PC-9 (cell line): ENCODE results near the gene AFAP1L1. TPM values are rescaled to one million over a fixed set of nuclear protein-coding genes. Genes with fewer than 3 reads are reported as not detected.

Experiments
- BruUV-seq: library from RNA; stranded (reverse); fragments of 400-500 nt; replicated peaks from 2 replicates; lab custom pipeline; 2021; lab: Mats Ljungman, UMichigan
- CTCF ChIA-PET: fragments of 300-600 bp; sonication (Branson Sonifier 250); formaldehyde crosslinking; loops from one replicate; lab custom pipeline; 2022; ENCODE audit warnings: antibody characterized with exemption; lab: Charles Lee
- POLR2A ChIA-PET: fragments of 300-600 bp; sonication (Branson Sonifier 250); formaldehyde crosslinking; loops from one replicate; lab custom pipeline; 2022; ENCODE audit warnings: antibody characterized with exemption; ENCODE audit not compliant: unreplicated experiment; lab: Charles Lee
- DNase-seq, 2 experiments: peaks; one replicate each; pipeline versions ENCODE4 v3.0.0 to v3.0.0-alpha.2; 2015 to 2022; ENCODE audit warnings: mixed read lengths in 1 of 2
- H2AFZ ChIP-seq: fragments of 200-600 bp; sonication (generic); 2 replicates; pipeline ENCODE4 v1.8.1; 2017; ENCODE audit warnings: antibody characterized with exemption
- H3F3A ChIP-seq: fragments of 200-600 bp; sonication (generic); 2 replicates; pipeline ENCODE4 v1.8.1; 2017; ENCODE audit warnings: antibody characterized with exemption, mild to moderate bottlenecking, low read depth; ENCODE audit not compliant: insufficient read depth
- H3K27ac ChIP-seq: fragments of 200-600 bp; sonication (generic); 2 replicates; pipeline ENCODE4 v1.6.1; 2016; ENCODE audit warnings: mixed run types
- H3K27me3 ChIP-seq: fragments of 200-600 bp; sonication (generic); 2 replicates; pipeline ENCODE4 v1.6.1; 2016; ENCODE audit warnings: low read depth, mixed run types; ENCODE audit not compliant: insufficient read depth
- H3K36me3 ChIP-seq: fragments of 200-600 bp; sonication (generic); 2 replicates; pipeline ENCODE4 v1.6.1; 2016; ENCODE audit warnings: low read depth, mixed run types
- H3K4me1 ChIP-seq: fragments of 200-600 bp; sonication (generic); replicated peaks from 2 replicates; pipeline ENCODE4 v1.6.1; 2016; ENCODE audit warnings: mixed run types; ENCODE audit not compliant: insufficient read depth
- H3K4me2 ChIP-seq: fragments of 200-600 bp; sonication (generic); 2 replicates; pipeline ENCODE4 v1.6.1; 2017; ENCODE audit warnings: mixed run types
- H3K4me3 ChIP-seq: fragments of 200-600 bp; sonication (generic); 2 replicates; pipeline ENCODE4 v1.6.1; 2016; ENCODE audit warnings: mixed run types
- H3K79me2 ChIP-seq: fragments of 200-600 bp; sonication (generic); 2 replicates; pipeline ENCODE4 v1.6.1; 2017; ENCODE audit warnings: low read depth, mixed run types
- H3K9me2 ChIP-seq: fragments of 200-600 bp; sonication (generic); 2 replicates; pipeline ENCODE4 v1.8.1; 2017; ENCODE audit warnings: mild to moderate bottlenecking; ENCODE audit not compliant: insufficient read depth
- H3K9me3 ChIP-seq: fragments of 200-600 bp; sonication (generic); 2 replicates; pipeline ENCODE4 v1.8.1; 2016; ENCODE audit warnings: low read depth; ENCODE audit not compliant: insufficient read depth
- H4K20me1 ChIP-seq: fragments of 200-600 bp; sonication (generic); 2 replicates; pipeline ENCODE4 v1.8.1; 2017; ENCODE audit not compliant: insufficient read depth
- EZH2 ChIP-seq: fragments of 200-600 bp; sonication (generic); IDR thresholded peaks from 2 replicates; pipeline ENCODE4 v1.8.0; 2017; ENCODE audit warnings: antibody characterized with exemption, low read depth
- intact Hi-C: fragments of 100-400 bp; cut with micrococcal nuclease; formaldehyde crosslinking; loops from one replicate; pipeline ENCODE4 v1.10.0; 2022; ENCODE audit not compliant: unreplicated experiment
- total RNA-seq: library from RNA; stranded (reverse); gene quantifications from 2 replicates; pipeline ENCODE4 v1.2.3, GENCODE V29; 2021
- TF ChIP-seq, protein P1 (sequence below): fragments of 200-600 bp; sonication (generic); conservative IDR thresholded peaks from 2 replicates; pipeline ENCODE4 v1.6.1; 2017; ENCODE audit warnings: mixed run types, antibody characterized with exemption, mild to moderate bottlenecking, moderate library complexity

Gene AFAP1L1
- total RNA-seq, 1 experiment from 2014 or later = 9.6 TPM

DNA sequence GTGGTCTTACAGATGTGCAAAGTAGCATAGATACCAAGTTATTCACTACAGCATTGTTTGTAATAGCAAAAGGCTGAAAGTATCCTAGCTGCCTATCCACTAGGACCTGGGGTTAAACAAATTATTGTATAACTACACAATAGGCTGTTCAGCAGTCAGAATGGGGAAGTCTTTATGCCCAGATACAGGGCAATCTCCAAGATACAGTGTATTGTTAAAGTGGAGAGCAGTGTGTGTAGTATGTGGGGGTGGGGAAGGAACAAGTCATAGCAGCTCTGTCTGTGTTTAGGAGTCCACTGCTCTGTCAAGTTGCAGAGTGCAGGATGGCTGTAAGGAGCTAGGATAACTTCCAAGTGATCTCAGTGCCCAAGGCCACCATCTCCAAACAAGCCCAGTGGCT lies 91.7 kb downstream of the AFAP1L1 start:
- Histone ChIP-seq H3K4me3 (no peak overlapping the region), H3K36me3 (no peaks in the 10 kb centered on the region), H3K79me2 (no peaks in the 10 kb centered on the region), H2AFZ (no peak overlapping the region), H3K9me3 (no peaks in the 10 kb centered on the region), H4K20me1 (no peaks in the 10 kb centered on the region), H3F3A (peaks cover 5% of the 10 kb centered on the region; the same call in 1 of the 2 replicates), H3K27me3 (no peaks in the 10 kb centered on the region), H3K27ac (no peak overlapping the region), H3K9me2 (no peaks in the 10 kb centered on the region), H3K4me2 (no peak overlapping the region), H3K4me1 (0 out of 2 replicates have a peak, but pooled peaks cover 6% of the 10 kb centered on the region)
- BruUV-seq = no TSS peak
- TF ChIP-seq, protein P1, sequence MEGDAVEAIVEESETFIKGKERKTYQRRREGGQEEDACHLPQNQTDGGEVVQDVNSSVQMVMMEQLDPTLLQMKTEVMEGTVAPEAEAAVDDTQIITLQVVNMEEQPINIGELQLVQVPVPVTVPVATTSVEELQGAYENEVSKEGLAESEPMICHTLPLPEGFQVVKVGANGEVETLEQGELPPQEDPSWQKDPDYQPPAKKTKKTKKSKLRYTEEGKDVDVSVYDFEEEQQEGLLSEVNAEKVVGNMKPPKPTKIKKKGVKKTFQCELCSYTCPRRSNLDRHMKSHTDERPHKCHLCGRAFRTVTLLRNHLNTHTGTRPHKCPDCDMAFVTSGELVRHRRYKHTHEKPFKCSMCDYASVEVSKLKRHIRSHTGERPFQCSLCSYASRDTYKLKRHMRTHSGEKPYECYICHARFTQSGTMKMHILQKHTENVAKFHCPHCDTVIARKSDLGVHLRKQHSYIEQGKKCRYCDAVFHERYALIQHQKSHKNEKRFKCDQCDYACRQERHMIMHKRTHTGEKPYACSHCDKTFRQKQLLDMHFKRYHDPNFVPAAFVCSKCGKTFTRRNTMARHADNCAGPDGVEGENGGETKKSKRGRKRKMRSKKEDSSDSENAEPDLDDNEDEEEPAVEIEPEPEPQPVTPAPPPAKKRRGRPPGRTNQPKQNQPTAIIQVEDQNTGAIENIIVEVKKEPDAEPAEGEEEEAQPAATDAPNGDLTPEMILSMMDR = no peak
- TF ChIP-seq EZH2 = no peak
- intact Hi-C loops = no loop called here
- ChIA-PET CTCF (no interaction called here), POLR2A (no interaction called here)
- no peak for DNase-seq

DNA sequence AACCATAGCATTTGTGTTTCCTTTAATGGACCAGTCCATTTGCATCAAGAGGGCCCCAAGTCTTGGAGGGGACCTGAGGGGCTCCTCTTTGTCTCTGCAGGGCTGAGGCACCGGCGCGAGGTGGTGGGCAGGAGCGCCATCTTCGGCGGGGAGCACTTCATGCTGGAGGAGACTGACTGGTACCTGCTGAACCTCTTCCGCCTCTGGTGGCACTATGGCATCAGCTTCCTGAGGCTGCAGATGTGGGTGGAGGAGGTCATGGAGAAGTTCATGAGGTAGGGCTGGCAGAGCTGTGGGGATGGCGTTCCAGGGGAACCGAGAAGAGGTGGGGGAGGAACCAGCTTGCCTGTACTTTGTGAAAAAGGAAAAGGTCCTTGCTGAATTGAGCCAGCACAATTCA lies 92.3 kb downstream of the AFAP1L1 start:
- Histone ChIP-seq H4K20me1 (no peaks in the 10 kb centered on the region), H3K9me3 (no peaks in the 10 kb centered on the region), H2AFZ (no peak overlapping the region), H3K27me3 (no peaks in the 10 kb centered on the region), H3K4me1 (0 out of 2 replicates have a peak, but pooled peaks cover under 1% of the 10 kb centered on the region), H3K9me2 (no peaks in the 10 kb centered on the region), H3F3A (peaks cover 5% of the 10 kb centered on the region; the same call in 1 of the 2 replicates), H3K4me3 (no peak overlapping the region), H3K27ac (no peak overlapping the region), H3K4me2 (no peak overlapping the region), H3K36me3 (no peaks in the 10 kb centered on the region), H3K79me2 (no peaks in the 10 kb centered on the region)
- BruUV-seq = no TSS peak
- DNase-seq = no peak
- intact Hi-C loops = no loop called here
- TF ChIP-seq EZH2 = no peak
- TF ChIP-seq, protein P1 = no peak
- POLR2A ChIA-PET = no interaction called here
- CTCF ChIA-PET = no interaction called here

DNA sequence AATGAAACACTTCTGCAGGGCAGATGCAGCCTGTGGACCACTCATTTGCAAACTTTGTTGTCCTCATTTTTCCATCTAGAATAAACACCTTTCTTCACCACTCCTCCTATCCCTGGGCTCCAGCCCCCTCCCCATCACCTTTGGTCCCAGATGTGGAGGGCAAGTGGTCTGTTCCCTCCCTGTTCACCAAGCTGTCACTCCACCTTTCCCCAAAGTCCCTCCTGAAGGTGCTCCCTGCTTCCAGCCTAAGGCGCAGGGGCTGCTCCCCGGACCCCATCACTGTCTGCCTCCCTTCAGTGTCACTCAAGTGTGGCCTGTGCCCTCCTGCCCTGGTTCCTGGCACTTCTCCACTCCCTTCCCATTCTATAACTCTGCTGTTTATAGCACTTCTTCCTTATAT lies 93.1 kb downstream of the AFAP1L1 start:
- Histone ChIP-seq H3K9me3 (no peaks in the 10 kb centered on the region), H3K9me2 (no peaks in the 10 kb centered on the region), H3K4me3 (no peak overlapping the region), H3K27ac (no peak overlapping the region), H2AFZ (no peak overlapping the region), H3K4me1 (no peaks in the 10 kb centered on the region), H3F3A (peaks cover 8% of the 10 kb centered on the region; the same call in 1 of the 2 replicates), H3K4me2 (no peak overlapping the region), H3K36me3 (no peaks in the 10 kb centered on the region), H4K20me1 (no peaks in the 10 kb centered on the region), H3K79me2 (no peaks in the 10 kb centered on the region), H3K27me3 (no peaks in the 10 kb centered on the region)
- no peak for DNase-seq
- ChIA-PET CTCF (no interaction called here), POLR2A (no interaction called here)
- intact Hi-C loops = loop anchor here (5.0 kb wide), 3 partner anchors 68 to 268 kb away; partner anchors contain the start of gene AFAP1L1
- no TSS peak for BruUV-seq
- TF ChIP-seq, protein P1 = no peak
- TF ChIP-seq EZH2 = no peak
